RPMI8226 (cell line): ENCODE measurements around the gene SDHB.
"Not testable (repeated sequence)": the region's sequence is repeated elsewhere in the genome, so short reads cannot be mapped to it uniquely, and the experiment has no call there.

ENCODE experiments used
- DNase-seq: peaks from one replicate; pipeline ENCODE4 v3.0.0-alpha.2; 2015

The SDHB gene

GRCh38 chr1:17071794-17072193, 18.0 kb upstream of the SDHB start:
- no peak for DNase-seq

GRCh38 chr1:17070163-17070525, 16.3 kb upstream of the SDHB start:
- DNase-seq: no peak

- DNase-seq: no peak
Measured at GRCh38 chr1:17069452-17070162, 15.8 kb upstream of the SDHB start.

DNA sequence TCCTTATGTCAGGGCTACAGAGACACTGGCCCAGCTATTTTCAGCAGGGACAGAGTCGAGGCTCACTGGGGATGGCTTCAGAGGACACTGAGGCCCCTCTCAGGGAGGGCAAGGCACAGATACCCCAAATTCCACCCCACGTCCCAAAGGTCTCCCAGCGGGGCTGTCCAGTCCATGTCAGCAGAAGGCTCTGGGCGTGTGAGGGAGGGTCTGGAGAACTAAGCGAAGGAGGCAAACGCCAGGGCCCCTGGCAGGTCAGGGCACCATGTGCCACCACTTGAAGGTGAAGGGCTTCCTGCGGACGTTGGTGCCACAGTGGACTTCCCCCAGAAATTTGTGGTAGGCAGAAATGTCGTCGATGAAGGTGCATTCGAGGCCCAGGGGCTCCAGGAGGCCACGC, 15.0 kb upstream of the SDHB start:
- DNase-seq: no peak

- DNase-seq: no peak
Measured at GRCh38 chr1:17067465-17068240, 13.8 kb upstream of the SDHB start.

GRCh38 chr1:17067069-17067426, 13.2 kb upstream of the SDHB start:
- DNase-seq: no peak

GRCh38 chr1:17066361-17067068, 12.7 kb upstream of the SDHB start:
- DNase-seq: no peak

- no peak for DNase-seq
Measured at GRCh38 chr1:17065666-17066065, 11.8 kb upstream of the SDHB start.

- DNase-seq: not testable (repeated sequence)
Measured at GRCh38 chr1:17062751-17063150, 8.9 kb upstream of the SDHB start.

DNA sequence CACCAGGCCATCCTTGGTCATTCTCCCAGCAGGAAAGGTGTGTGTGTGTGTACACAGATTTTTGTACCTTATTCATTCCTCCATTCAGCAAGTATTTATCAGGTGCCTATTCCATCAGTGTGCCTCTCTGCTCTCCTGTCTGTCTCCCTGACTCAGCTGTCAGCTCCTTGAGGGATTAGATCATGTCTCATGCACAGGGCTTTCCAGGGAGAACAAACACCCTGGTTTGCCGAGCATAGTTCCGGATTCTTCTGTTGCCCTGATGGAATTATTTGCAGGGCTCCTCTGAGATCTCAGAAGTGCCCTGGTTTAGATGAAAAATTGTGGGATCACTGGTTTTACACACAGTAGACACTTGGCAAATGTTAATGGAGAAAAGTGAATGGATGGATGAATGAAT, 8.1 kb upstream of the SDHB start:
- no peak for DNase-seq

DNA sequence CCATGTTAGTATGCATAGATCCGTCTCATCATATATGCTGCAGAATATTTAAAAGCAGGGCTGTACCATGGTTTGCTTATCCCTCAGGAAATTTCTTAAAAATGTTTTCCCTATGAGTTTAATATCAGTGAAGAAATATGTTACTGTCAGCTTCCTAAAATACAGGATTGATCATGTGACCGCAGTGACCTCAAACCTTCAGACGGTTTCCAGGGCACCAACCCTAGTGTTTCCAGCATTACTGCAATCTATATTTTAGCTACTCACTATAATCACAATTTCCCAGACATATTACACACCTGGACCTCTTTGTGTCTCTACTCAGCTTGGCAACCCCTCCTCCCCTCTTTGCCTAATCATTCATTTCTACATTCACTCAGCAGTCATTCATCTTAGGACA, 7.7 kb upstream of the SDHB start:
- no peak for DNase-seq

- no peak for DNase-seq
Measured at GRCh38 chr1:17060306-17060749, 6.5 kb upstream of the SDHB start.

- peak; percentile 80 for DNase-seq
Measured at GRCh38 chr1:17059391-17060305, 5.8 kb upstream of the SDHB start.

DNA sequence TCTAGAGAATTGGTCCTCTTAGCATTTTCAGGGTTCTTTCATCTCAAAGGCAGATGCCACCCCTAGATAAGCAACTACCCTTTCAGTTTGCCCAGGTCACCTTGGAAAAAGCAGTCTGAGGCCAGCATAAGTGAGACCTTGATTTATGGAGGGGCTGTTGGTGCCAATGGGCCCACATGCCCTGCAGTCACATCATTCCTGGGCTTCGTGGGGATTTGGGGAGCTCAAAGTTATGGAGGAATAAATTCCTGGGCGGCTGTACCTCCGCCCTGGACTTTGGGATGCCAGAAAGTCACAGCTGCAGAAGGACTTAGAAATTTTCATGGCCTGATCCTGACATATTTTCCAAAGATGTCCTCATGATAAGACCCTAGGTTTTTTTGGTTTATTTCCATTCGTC, 2.7 kb upstream of the SDHB start:
- DNase-seq: no peak

- no peak for DNase-seq
Measured at GRCh38 chr1:17055801-17056200, 2.0 kb upstream of the SDHB start.

- DNase-seq: peak; percentile 31
Measured at GRCh38 chr1:17053086-17053684, 647 bp downstream of the SDHB start.

DNA sequence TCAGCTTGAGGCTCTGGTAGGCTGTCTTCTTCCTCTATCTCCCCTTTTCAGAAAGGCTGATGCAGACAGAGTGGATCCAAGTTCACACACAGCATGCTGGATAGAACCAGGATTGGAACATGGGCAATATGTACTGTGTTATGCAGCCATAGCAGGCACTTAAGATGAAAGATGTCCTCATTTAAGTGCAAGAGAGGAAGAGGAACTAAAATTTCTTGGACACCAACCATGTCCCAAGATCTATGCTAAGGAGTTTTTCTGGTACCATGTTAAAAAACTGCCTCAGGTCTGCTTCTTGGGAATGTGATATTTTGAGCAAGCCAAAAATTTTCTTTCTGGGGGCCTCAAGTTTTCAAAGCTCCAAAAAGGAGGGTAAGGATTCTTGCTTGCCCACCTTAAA, 1.2 kb downstream of the SDHB start:
- DNase-seq: no peak

GRCh38 chr1:17052038-17052437, 1.8 kb downstream of the SDHB start:
- DNase-seq: no peak

DNA sequence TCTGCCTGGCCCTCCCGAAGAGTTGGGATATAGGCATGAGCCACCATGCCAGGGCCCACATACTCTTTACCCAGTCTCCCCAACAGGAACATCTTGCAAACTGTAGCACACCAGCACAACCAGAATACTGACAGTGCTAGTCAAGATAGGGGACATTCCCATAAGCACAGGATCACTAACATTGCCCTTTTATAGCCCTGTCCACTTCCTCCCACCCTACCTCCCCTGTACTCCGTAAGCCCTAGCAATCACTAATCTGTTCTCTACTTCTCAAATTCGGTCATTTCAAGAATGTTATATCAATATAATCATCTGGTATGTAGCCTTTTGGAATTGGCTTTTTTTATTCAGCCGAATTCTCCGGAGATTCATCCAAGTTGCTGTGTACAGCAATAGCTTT, 5.9 kb downstream of the SDHB start:
- no peak for DNase-seq

DNA sequence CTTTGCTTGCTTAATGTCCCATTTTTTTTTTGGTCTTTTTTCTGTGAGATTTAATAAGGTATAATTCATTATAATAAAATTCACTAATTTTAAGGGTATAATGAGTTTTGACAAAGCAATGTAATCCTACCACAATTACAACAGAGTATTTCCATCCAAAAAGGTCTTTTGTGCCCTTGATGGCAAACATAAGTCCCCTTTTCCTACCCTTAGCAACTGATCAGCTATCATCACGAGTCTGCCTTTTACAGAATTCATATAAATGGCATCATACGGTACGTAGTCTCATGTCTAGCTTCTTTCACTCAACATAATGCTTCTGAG, 7.5 kb downstream of the SDHB start:
- no peak for DNase-seq

DNA sequence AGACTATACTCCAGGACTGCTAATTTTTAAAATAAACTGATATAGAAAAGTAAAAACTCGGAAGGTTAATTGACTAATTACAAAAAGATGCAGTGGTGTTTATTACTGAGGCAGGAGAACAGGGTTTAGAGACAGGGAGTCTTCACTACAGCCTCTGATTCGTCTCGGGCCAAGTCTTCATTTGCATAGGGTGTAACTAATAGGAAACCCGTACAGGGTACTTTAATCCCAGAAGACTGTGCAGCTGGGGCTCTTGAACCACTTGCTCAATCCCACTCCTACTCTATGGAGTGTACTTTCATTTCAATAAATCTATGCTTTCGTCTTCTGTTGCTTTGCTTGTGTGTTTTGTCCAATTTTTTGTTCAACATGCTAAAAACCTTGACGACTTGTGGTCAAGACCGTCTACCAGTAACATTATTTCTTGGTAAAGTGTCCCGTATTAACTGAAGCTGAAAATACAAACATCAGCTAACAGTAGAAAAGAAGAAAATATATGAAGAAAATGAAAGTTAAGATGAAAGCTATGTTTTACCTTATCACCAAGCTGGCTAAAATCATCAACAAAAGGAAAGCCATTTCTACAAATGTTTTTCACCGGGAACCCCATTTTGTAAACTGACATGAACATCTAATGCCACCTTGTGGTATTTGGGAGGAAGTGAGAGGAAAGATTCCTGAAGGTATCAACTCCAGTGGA, 8.0 kb downstream of the SDHB start:
- peak; percentile 41 for DNase-seq

DNA sequence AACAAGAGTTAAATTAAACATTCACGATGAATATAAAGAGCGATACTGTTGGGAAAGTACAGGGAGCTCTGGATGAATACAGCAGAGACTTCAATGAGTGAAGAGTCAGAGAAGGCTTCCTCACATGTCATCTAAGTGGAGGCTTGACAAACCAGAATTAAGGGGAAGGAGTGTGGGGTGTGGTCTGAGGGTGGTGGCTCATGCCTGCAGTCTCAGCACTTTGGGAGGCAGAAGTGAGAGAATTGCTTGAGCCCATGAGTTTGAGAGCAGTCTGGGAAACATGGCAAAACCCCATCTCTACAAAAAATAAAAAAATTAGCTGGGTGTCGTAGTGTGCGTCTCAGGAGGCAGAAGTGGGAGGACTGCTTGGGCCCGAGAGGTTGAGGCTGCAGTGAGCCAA, 8.7 kb downstream of the SDHB start:
- peak; percentile 32 for DNase-seq
